Adrenal gland (tissue), 12 donors: ENCODE results near the gene IPO13. TPM values are rescaled to one million over a fixed set of nuclear protein-coding genes. Genes with fewer than 3 reads are reported as not detected.
A peak's percentile ranks its signal among the peaks of the same experiment; 100 is the strongest.

ENCODE experiments used
- DNase-seq, 7 donors: peaks; one replicate each; pipeline ENCODE4 v3.0.0-alpha.2; 2019 to 2020
- H3K27ac ChIP-seq, 5 donors: fragments of 200-600 bp; sonication (generic) in 4 of 5; 1 replicate in 3 of 5; 2 replicates in 2 of 5; pipeline versions ENCODE4 v1.5.1 to v1.8.0; 2016 to 2020; ENCODE audit warnings: mild to moderate bottlenecking in 1 of 5
- H3K27me3 ChIP-seq: fragments of 200-600 bp; 2 replicates; pipeline ENCODE4 v1.8.0; 2021
- H3K36me3 ChIP-seq, 2 donors: fragments of 200-600 bp; replicated peaks in 1 of 2; 1 replicate in 1 of 2; 2 replicates in 1 of 2; pipeline versions ENCODE4 v1.5.1 to v1.8.0; 2018 to 2022
- H3K4me1 ChIP-seq, 2 donors: fragments of 200-600 bp; replicated peaks in 1 of 2; 1 replicate in 1 of 2; 2 replicates in 1 of 2; pipeline versions ENCODE4 v1.5.1 to v1.8.0; 2018 to 2021
- H3K4me3 ChIP-seq, 4 donors: fragments of 200-600 bp; sonication (generic) in 3 of 4; one replicate each; pipeline ENCODE4 v1.5.1; 2016 to 2018
- H3K9me3 ChIP-seq, 3 donors: fragments of 200-600 bp; sonication (generic) in 1 of 3; replicated peaks in 1 of 3; 1 replicate in 2 of 3; 2 replicates in 1 of 3; pipeline versions ENCODE4 v1.5.1 to v1.8.0; 2016 to 2021
- CTCF ChIP-seq, 6 experiments: fragments of 450-650 bp in 4 of 6; fragments of 200-600 bp in 2 of 6; sonication (generic) in 1 of 6; IDR thresholded peaks; 1 replicate in 5 of 6; 2 replicates in 1 of 6; pipeline versions ENCODE4 v1.5.1 to v1.8.0; 2016 to 2021; ENCODE audit warnings: antibody characterized with exemption in 6 of 6, mild to moderate bottlenecking in 2 of 6, moderate library complexity in 1 of 6
- POLR2A ChIP-seq, 2 donors: fragments of 450-650 bp; IDR thresholded peaks; one replicate each; pipeline ENCODE4 v1.6.1; 2017; ENCODE audit warnings: antibody characterized with exemption in 2 of 2, mild to moderate bottlenecking in 2 of 2, moderate library complexity in 1 of 2
- WGBS, 4 donors: extraction: QIAGEN DNeasy Blood & Tissue Kit in 2 of 4; methylation state at CpG; one replicate each; pipeline versions ENCODE4 v1.1.5 to v1.1.7; 2013 to 2017; 5-methylcytosine and 5-hydroxymethylcytosine counted together
- intact Hi-C, 2 donors: fragments of 100-400 bp; cut with DNase I; formaldehyde crosslinking; loops; one replicate each; pipeline versions ENCODE4 v1.14.1 to v1.15.0; 2022 to 2023
- polyA plus RNA-seq, 3 donors: library from polyadenylated mRNA; stranded (reverse); fragments of 200-250 nt in 2 of 3; fragments of 350-450 nt in 1 of 3; fragmentation: Illumina TruSeq in 1 of 3; extraction: RNeasy Lipid Tissue Mini Kit (QIAGEN cat#74804) in 1 of 3; gene quantifications; one replicate each; pipeline ENCODE4 v1.2.3, GENCODE V29; 2013 to 2014
- total RNA-seq, 9 donors: library from RNA; depleted of rRNA in 4 of 9; stranded (reverse); fragments of >200 nt in 4 of 9; fragments of 120-200 nt in 1 of 9; fragmentation: NEBNext Ultra II Directional in 1 of 9; extraction: Animal tissue kit (Norgen Biotek cat#: 25700) in 1 of 9; gene quantifications; one replicate each; pipeline versions ENCODE4 v1.1.0 to v1.2.4, GENCODE V29; 2013 to 2023
- donor health status: healthy with polysubstance abuse.
- donor health status: Bipolar disorder and iron deficiency.
- donor health status: DM: yes; HTN: yes; CAD: no.
- donor health status: DM: no; HTN: no; CAD: no.
- donor health status: DM: no; HTN: no; CAD: no.
- donor health status: DM: yes; HTN: yes; CAD: no.

The IPO13 gene
- total and polyA plus RNA-seq, 12 donors, result 32.2 to 78.1 (median 37.8) TPM

GRCh38 chr1:43908858-43909257, 37.9 kb upstream of the IPO13 start:
- intact Hi-C loops, result no loop called here
- Histone ChIP-seq H3K9me3 (no peaks in the 10 kb centered on the region), H3K27me3 (no peaks in the 10 kb centered on the region), H3K4me1 (peaks cover 0 to 4% of the 10 kb centered on the region in 2 donors), H3K4me3 (no peak overlapping the region), H3K36me3 (no peaks in the 10 kb centered on the region), H3K27ac (no peak overlapping the region)
- TF ChIP-seq POLR2A (IDR thresholded peaks at IDR 0.05), result no peak
- no peak for TF ChIP-seq CTCF (IDR thresholded peaks at IDR 0.05)
- no peak for DNase-seq
- WGBS, 4 donors, result 90 to 98% (median 93%) methylated on average over 5 of the region's 5 CpGs

- no peaks in the 10 kb centered on the region for H3K27me3 ChIP-seq
- peaks cover 0 to 4% of the 10 kb centered on the region in 2 donors for H3K4me1 ChIP-seq
- no peak overlapping the region for H3K4me3 ChIP-seq
- no peaks in the 10 kb centered on the region for H3K36me3 ChIP-seq
- no peak for DNase-seq
- intact Hi-C loops, result loop anchor here in 1 of 2 donors (10.0 kb wide), 1 partner anchor 296 kb away; no protein-coding TSS in a partner anchor
- WGBS, 4 donors, result 92 to 100% (median 94%) methylated on average over 1 of the region's 1 CpG
- no peak for TF ChIP-seq CTCF (IDR thresholded peaks at IDR 0.05)
- no peak for TF ChIP-seq POLR2A (IDR thresholded peaks at IDR 0.05)
- no peaks in the 10 kb centered on the region for H3K9me3 ChIP-seq
- no peak overlapping the region for H3K27ac ChIP-seq
Observed at GRCh38 chr1:43910343-43910742, 36.4 kb upstream of the IPO13 start.

- H3K27ac ChIP-seq, result peak overlapping the region in 1 of 5 donors; percentile 11
- H3K36me3 ChIP-seq, result no peaks in the 10 kb centered on the region
- H3K4me1 ChIP-seq, result peaks cover 0 to 4% of the 10 kb centered on the region in 2 donors
- DNase-seq, result peak in 1 of 7 donors; percentile 32
- WGBS, 4 donors, result 53 to 78% (median 66%) methylated on average over 2 of the region's 2 CpGs
- H3K4me3 ChIP-seq, result no peak overlapping the region
- intact Hi-C loops, result loop anchor here in 1 of 2 donors (10.0 kb wide), 1 partner anchor 298 kb away; no protein-coding TSS in a partner anchor
- no peaks in the 10 kb centered on the region for H3K27me3 ChIP-seq
- no peak for TF ChIP-seq CTCF (IDR thresholded peaks at IDR 0.05)
- TF ChIP-seq POLR2A (IDR thresholded peaks at IDR 0.05), result no peak
- no peaks in the 10 kb centered on the region for H3K9me3 ChIP-seq
Observed at GRCh38 chr1:43912607-43913006, 34.1 kb upstream of the IPO13 start.

GRCh38 chr1:43913051-43913501, 33.7 kb upstream of the IPO13 start:
- no peak for TF ChIP-seq POLR2A (IDR thresholded peaks at IDR 0.05)
- no peak for TF ChIP-seq CTCF (IDR thresholded peaks at IDR 0.05)
- Histone ChIP-seq H3K4me3 (no peak overlapping the region), H3K36me3 (no peaks in the 10 kb centered on the region), H3K27ac (no peak overlapping the region), H3K27me3 (no peaks in the 10 kb centered on the region), H3K4me1 (peaks cover 0 to 4% of the 10 kb centered on the region in 2 donors), H3K9me3 (no peaks in the 10 kb centered on the region)
- WGBS, 4 donors, result 79 to 82% (median 80%) methylated on average over 5 to 7 of the region's 7 CpGs
- DNase-seq, result no peak
- intact Hi-C loops, result loop anchor here in 1 of 2 donors (10.0 kb wide), 1 partner anchor 298 kb away; no protein-coding TSS in a partner anchor
